Measurements from ENCODE around the gene IL34. TPM values are rescaled to one million over a fixed set of nuclear protein-coding genes. Genes with fewer than 3 reads are reported as not detected.
"Not testable (repeated sequence)": the region's sequence is repeated elsewhere in the genome, so short reads cannot be mapped to it uniquely, and the experiment has no call there.

Gene IL34
- under 1 TPM; 0.18 to 0.63 (median 0.45) TPM for polyA plus RNA-seq (ENCODE audit: insufficient read depth in 1 of 5, insufficient read length in 5 of 5, low replicate concordance in 1 of 5)
- long read RNA-seq, donor 1, partial matches to known transcripts: 0 of 2 reads
- long read RNA-seq, donor 1, other reads (novel, unspliced or antisense): 0 of 2 reads
- long read RNA-seq, donor 2: 0 reads
- long read RNA-seq, donor 3: 0 reads
- long read RNA-seq, donor 4: 0 reads
- long read RNA-seq, donor 5: 0 reads
- long read RNA-seq, donor 6: 0 reads
- long read RNA-seq, donor 7: 0 reads
- long read RNA-seq, donor 8: 0 reads

GRCh38 chr16:70646260-70647241, at the start of gene IL34:
IL34 (plus strand) TSS chr16:70646559; CDS start chr16:70646948, 389 bp downstream.
- no peak for DNase-seq

GRCh38 chr16:70597135-70597835, 49.1 kb upstream of the IL34 start:
- no peak for DNase-seq

DNA sequence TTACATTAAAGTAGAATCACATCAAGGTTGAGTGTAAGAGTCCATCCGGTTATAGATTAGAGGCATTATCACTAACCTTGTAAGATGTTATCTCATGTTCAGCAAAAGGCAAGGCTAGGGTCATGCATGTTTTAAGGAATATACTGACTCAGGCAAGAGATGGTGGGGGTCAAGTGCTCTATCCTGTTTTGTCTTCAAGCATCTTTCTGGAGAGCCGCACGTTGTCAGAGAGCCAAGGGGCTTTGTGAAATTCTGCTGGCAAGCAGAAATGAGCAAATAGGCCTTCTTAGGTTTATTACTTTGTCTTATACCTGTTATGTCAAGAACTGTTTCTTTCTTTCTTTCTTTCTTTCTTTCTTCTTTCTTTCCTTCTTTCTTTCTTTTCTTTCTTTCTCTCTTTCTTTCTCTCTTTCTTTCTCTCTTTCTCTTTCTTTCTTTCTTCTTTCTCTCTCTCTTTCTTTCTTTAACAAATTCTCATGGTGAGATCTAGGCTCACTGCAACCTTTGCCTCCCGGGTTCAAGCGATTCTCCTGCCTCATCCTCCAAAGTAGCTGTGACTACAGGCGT, 47.3 kb upstream of the IL34 start:
- DNase-seq: no peak

GRCh38 chr16:70600730-70601129, 45.6 kb upstream of the IL34 start:
- no peak for DNase-seq

- no peak for DNase-seq
Measured at GRCh38 chr16:70601576-70602575, 44.5 kb upstream of the IL34 start.

DNA sequence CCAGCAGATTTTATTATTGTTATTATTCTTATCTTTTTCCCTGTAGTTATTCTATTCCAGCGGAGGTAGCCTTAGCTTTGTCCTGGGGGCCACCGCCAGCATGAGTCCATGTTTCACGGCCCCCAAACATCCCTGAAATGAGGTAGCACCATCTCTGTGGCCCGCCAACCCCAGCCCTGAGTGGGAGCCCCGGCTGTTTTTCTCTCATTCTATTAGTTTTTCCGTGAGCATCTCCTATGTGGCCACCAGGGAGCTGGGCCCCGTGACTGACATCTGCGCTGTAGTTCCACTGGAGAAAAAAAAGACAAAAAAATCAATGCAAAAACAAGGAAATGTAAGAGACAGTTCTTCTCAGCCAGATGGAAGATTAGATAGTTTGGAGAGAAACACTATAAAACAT, 43.5 kb upstream of the IL34 start:
- DNase-seq: no peak

DNA sequence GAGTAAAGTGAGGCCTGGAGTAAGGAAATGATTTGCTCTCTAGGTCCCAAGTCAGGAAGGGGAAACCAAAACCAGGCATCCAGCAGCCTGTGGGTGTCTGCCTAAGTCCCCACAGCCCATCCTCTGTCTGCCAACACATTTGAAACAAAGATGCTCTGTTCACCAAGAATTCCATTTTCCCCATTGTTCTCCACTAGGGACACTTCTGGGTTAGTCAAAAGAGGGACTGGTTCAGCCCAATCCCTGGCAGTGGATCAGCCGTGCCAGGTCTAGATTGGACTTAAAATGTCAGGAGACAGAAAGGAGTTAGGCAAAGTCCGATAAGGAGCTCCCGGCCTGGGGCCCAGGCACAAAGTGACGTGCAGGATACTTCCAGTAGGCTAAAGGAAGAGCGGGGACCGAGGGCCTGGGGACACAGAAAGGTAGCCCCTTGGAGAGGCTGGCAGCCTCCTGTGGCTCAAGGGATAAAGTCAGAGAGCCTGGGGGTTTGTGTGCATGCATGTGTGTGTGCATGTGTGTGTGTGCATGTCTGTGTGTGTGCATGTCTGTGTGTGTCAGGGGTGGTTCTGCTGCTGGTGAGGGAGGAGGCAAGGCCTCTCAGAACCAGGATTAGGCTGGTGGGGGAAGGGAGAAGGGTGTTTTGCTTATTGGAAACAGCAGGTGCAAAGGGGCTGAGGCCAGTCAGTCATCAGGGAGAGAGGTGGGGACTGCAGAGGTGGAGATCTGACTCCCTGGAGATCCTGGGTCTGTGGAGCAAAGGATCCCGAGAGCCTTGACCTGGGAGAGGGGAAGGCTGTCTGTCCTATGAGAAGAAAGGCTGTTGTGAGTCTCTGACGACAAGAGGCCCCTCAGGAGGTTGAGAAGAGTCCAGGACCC, 41.7 kb upstream of the IL34 start:
- no peak for DNase-seq

DNA sequence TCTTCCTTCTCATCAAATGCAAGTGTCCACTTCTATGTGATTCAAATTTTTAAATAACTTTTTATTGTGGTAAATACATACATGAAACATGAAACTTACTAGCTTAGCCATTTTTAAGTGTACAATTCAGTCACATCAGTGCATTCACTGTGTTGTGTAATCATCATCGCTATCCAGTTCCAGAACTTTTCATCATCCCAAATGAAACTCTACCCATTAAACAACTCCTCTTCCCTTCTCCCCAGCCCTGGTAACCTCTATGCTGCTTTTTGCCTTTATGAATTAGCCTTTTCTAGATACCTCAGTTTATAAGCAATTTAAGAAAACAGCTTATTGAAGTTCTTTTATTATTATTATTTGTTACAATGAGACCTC, 41.1 kb upstream of the IL34 start:
- DNase-seq: no peak

GRCh38 chr16:70608521-70608920, 37.8 kb upstream of the IL34 start:
- DNase-seq: no peak

DNA sequence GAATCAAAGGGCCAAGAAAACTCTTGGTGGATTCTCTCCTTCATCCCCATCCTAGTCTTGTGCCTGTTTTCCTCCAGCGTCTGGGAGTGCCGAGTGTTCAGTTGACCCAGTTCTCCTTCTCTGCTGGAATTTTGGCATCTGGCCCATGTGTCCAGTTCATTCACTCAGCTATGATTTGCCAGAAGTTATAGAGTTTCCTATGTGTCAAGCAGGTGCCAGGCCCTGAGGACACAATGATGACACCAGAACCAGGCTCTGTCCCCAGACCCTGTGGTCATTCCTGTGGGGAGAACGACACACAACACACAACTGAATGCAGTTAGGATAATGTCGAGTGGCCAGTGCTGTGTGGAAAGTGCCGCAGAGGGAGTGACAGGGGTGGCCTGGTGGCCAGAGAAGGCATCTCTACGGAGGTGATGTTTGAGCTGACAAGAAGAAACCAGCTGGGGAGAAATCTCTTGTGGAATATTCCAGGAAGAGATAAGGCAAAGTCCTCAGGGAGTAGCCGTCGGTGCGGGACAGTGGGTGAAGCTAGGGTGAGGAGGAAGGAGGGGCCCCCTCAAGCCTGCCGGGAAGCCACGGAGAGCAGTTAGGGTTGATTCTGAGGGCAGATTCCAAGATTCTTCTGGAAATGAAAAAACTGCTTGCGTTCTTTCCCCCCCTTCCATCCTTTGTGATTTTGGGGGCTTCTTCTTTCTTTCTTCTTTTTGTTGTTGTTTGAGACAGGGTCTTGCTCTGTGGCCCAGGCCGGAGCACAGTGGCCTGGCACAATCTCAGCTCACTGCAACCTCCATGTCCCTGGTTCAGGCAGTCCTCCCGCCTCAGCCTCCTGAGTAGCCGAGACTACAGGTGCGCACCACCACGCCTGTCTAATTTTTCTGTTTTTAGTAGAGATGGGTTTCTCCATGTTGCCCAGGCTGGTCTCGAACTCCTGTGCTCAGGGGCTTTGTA, 35.8 kb upstream of the IL34 start:
- DNase-seq: no peak

DNA sequence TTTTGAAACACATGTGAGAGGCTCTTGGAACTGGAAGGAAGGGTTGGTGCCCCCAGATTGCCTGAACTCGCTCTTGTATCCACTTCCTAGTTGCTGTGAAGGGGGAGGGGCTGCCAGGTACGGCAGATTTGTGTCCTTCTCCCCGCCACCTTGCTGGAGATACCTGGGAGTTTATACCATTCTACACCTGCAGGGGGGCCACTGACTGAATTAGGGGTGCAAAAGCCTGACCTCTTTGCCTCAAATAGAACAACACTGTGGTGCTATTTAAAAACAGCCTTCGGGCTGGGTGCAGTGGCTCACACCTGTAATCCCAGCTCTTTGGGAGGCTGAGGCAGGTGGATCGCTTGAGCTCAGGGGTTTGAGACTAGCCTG, 35.1 kb upstream of the IL34 start:
- DNase-seq: no peak

DNA sequence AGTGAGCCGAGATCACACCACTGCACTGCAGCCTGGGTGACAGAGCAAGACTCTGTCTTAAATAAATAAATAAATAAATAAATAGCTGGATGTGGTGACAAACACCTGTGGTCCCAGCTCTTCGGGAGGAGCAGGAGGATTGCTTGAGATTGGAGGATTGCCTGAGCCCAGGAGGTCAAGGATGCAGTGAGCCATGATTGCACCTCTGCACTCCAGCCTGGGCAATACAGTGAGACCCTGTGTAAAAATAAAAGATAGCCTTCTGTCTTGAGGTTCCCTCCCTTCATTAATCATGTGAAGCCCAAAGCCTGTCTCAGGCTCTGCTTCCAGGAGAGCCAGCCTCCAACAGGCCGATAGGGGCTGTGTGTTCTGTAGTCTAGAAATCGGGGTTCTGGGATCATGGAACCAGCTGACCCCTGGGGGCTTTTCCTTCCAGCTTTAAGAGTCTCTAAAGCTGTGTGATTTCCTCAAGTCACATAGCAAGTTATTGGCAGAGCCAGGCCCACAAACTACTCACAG, 34.5 kb upstream of the IL34 start:
- DNase-seq: no peak

- DNase-seq: no peak
Measured at GRCh38 chr16:70612931-70613330, 33.4 kb upstream of the IL34 start.

DNA sequence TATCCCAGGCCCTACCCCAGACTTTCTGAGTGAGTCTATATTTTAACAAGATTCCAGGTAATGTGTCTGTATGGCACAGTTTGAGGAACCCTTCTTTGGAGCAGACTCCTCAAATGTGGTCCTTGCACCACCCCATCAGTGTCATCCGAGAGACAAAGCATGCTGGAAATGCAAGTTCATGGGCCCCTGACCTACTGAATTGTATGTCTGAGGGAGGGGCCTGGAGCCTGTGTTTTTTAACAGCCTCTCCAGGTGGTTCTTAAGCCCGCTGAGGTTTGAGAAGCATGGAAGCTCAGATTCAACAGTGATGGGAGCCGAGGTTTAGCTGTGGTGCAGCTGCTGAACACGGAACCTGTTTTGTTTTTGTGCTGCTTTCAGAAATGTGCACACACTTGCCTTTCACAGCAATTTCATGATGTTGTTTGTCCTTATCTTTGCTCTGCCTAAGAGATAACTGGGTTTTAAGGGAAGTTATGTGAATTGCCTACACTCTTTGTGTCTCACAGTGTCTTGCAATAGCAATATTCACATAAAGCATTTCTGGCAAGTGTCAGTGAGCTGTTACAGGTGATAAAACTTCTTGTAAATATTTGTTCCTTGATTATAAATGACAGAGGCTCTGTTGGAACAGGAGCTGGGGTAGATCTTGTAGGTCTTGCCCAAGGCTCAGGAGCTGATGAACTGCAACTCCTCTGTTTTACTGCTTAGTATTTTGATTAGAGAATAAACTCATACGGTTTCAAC, 32.0 kb upstream of the IL34 start:
- DNase-seq: no peak

- no peak for DNase-seq
Measured at GRCh38 chr16:70615945-70616344, 30.4 kb upstream of the IL34 start.

DNA sequence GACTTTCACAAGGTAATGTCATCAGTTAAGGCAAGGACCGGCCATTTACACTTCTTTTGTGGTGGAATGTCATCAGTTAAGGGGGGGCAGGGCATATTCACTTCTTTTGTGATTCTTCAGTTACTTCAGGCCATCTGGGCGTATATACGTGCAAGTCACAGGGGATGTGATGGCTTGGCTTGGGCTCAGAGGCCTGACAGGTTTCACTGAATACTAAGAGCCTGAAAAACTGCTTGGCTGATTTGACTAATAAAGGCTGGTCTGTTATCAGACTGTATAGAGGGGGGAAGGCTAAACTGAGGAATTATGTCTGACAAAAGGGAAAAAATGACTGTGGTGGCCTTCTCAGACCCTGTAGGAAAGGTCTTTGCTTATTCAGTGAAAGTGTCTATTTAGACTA, 24.5 kb upstream of the IL34 start:
- not testable (repeated sequence) for DNase-seq

GRCh38 chr16:70627696-70628095, 18.7 kb upstream of the IL34 start:
- no peak for DNase-seq

All from right lung (tissue), 10 donors.